ENCODE results near the gene IDH1.

IDH1 gene

DNA sequence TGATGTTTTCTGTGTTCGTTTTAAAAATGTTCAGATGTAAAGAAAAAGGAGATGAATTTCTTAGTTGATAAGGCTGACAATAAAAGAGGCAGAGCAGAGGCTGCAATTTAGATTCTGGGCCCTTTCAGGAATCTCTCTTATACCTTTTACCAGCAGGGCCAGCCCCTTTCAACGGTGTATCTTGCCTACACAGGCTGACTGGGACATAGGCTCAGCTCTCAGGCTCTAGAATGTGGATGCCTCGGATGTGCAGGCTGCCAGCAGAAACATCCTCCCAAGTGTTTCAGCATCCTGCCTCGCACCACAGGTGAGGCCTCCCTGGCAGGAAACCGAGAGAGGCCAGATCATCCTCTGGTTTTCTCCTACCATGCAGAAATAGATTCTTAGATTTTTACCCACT lies 68.4 kb downstream of the IDH1 start:
- no peaks in the 10 kb centered on the region for H3K9me3 ChIP-seq (ENCODE audit: control insufficient read depth in 2 of 2, low read length in 2 of 2)
- H3K4me1 ChIP-seq (ENCODE audit: control insufficient read depth, insufficient read depth, low read length), result no peaks in the 10 kb centered on the region
- H3K27ac ChIP-seq (ENCODE audit: low read length), result no peak overlapping the region
- H3K4me3 ChIP-seq (ENCODE audit: low read length in 2 of 2), result no peak overlapping the region
- H3K27me3 ChIP-seq (ENCODE audit: control insufficient read depth in 1 of 2, insufficient read depth in 2 of 2, low read length in 2 of 2), result no peaks in the 10 kb centered on the region
- H3K36me3 ChIP-seq (ENCODE audit: control insufficient read depth in 2 of 2, insufficient read depth in 2 of 2, low read length in 2 of 2), result no peaks in the 10 kb centered on the region
- H3K9ac ChIP-seq (ENCODE audit: low read length in 2 of 2), result no peak overlapping the region
